DLD1 (cell line): ENCODE data around the gene COL4A3.

Experiments
- in situ Hi-C: cut with HindIII; loops from 2 replicates; pipeline ENCODE4 v1.10.0; 2017; ENCODE audit warnings: low sequenced_read_pairs

The COL4A3 gene

GRCh38 chr2:227335713-227336112, 171.3 kb downstream of the COL4A3 start:
- in situ Hi-C loops: no loop called here

- in situ Hi-C loops: no loop called here
Measured at GRCh38 chr2:227337442-227337841, 173.0 kb downstream of the COL4A3 start.

GRCh38 chr2:227339098-227339599, 174.7 kb downstream of the COL4A3 start:
- in situ Hi-C loops: no loop called here

DNA sequence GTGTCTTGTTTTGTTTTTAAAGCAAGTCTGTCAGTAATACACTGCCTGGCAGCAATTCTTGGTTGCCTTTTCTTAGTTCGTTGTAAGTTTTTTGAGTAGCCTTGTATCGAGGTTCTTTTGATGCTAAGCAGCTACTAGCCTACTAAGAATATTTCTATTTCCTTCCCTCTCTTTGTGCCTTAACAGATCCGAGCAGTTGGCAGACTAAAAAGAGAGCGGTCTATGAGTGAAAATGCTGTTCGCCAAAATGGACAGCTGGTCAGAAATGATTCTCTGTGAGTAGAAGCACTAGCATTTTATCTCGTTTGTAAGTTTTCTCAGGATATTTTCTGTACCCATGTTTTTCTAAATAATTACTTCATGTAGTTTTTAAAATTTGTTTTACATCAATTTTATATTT, 175.7 kb downstream of the COL4A3 start:
- in situ Hi-C loops: no loop called here

- in situ Hi-C loops: no loop called here
Measured at GRCh38 chr2:227341553-227341952, 177.1 kb downstream of the COL4A3 start.

GRCh38 chr2:227344231-227344630, 179.8 kb downstream of the COL4A3 start:
- in situ Hi-C loops: no loop called here

GRCh38 chr2:227347117-227347516, 182.7 kb downstream of the COL4A3 start:
- in situ Hi-C loops: no loop called here

- in situ Hi-C loops: no loop called here
Measured at GRCh38 chr2:227348324-227348723, 183.9 kb downstream of the COL4A3 start.

DNA sequence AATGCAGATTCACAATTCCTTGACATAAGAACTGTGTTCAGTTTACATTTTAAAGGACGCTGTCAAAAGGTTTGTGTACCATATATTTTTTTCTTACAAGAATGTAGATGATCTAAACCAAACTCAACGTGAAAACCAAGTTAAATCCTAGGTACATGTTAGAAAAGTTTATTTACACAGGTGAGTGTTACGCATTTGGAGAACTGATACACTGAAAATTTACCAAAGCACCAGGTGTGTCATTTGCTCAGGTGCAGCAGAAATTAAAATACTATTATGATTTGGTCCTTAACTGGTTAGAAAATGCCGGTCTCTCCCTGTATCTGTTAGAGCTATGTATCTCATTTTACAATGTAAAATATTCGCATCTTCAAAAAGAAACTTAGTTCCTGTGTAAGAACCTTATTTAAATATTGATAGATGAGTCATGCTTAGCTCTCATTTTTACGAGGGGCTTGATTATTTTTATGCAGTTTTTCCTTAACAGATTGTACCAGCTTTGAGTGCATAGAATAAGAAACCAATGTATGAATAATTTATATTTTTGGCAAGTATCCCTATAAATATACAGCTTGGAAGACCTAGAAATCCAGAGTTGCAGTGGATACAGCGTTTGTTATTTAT, 185.7 kb downstream of the COL4A3 start:
- in situ Hi-C loops: no loop called here

GRCh38 chr2:227351639-227352038, 187.2 kb downstream of the COL4A3 start:
- in situ Hi-C loops: no loop called here

- in situ Hi-C loops: no loop called here
Measured at GRCh38 chr2:227360351-227360750, 195.9 kb downstream of the COL4A3 start.

GRCh38 chr2:227363756-227364155, 199.3 kb downstream of the COL4A3 start:
- in situ Hi-C loops: no loop called here
